OCI-LY3 (cell line): Measurements from ENCODE around the gene EIF2B2.

Experiments used
- EZH2phosphoT487 ChIP-seq: fragments of 200-600 bp; shearing (Covaris generic); IDR thresholded peaks from 2 replicates; pipeline ENCODE4 v1.6.1; 2018; ENCODE audit warnings: antibody characterized with exemption, mixed run types, low read depth
- TF ChIP-seq, protein P1 (sequence below): fragments of 200-600, 300-600 bp; sonication (generic); IDR thresholded peaks from 2 replicates; pipeline ENCODE4 v1.5.1; 2014; ENCODE audit warnings: antibody characterized with exemption, low read length, low read depth

DNA sequence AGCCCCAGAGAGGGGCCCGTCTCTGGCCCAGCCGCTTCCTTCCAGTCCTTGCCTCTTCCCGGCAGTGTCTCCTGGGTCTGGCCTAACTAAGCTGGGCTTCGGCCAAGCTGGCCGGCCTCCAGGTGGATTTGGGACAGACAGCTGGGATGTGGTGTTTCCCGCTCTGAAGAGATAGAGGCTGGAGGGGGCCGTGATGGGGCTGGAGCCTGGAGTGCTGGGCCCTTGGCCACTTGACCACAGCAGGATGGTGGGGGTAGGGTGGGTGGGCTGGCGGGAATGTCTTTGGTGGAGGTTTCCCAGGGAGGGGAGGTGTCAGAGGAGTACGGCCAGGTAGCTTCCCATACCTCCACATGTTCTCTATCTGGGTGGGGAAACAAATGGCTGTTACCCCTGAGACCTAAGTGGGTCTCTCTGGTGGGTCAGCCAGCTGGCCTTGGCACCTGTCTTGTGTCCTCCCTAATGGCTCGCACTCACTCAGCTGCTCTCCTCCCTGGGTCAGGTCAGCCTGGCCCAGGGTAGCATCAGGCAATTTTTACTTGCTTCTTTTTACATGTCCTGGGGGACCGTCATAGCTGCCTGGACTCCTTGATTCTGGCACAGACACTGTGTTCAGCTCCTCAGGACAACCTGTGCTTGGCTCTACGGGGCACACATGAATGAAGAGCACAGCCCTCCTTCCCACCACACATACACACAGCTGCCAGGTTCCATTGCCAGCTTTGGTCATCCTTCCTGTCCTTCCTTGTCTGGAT, 27.5 kb upstream of the EIF2B2 start:
- TF ChIP-seq, protein P1, sequence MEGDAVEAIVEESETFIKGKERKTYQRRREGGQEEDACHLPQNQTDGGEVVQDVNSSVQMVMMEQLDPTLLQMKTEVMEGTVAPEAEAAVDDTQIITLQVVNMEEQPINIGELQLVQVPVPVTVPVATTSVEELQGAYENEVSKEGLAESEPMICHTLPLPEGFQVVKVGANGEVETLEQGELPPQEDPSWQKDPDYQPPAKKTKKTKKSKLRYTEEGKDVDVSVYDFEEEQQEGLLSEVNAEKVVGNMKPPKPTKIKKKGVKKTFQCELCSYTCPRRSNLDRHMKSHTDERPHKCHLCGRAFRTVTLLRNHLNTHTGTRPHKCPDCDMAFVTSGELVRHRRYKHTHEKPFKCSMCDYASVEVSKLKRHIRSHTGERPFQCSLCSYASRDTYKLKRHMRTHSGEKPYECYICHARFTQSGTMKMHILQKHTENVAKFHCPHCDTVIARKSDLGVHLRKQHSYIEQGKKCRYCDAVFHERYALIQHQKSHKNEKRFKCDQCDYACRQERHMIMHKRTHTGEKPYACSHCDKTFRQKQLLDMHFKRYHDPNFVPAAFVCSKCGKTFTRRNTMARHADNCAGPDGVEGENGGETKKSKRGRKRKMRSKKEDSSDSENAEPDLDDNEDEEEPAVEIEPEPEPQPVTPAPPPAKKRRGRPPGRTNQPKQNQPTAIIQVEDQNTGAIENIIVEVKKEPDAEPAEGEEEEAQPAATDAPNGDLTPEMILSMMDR: no peak
- no peak for TF ChIP-seq EZH2phosphoT487
